Tibial nerve (tissue), 4 donors: ENCODE results near the gene ADD2. TPM values are rescaled to one million over a fixed set of nuclear protein-coding genes. Genes with fewer than 3 reads are reported as not detected.

ENCODE experiments used
- DNase-seq, 2 donors: peaks; one replicate each; pipeline ENCODE4 v3.0.0-alpha.2; 2019; ENCODE audit warnings: low spot score in 2 of 2
- H3K27ac ChIP-seq, 4 donors: fragments of 200-600 bp; sonication (generic) in 3 of 4; one replicate each; pipeline ENCODE4 v1.5.1; 2017 to 2019; ENCODE audit warnings: mild to moderate bottlenecking in 1 of 4
- H3K27me3 ChIP-seq, 2 donors: fragments of 200-600 bp; sonication (generic) in 1 of 2; one replicate each; pipeline versions ENCODE4 v1.5.1 to v1.6.0; 2017 to 2019
- H3K36me3 ChIP-seq, 3 donors: fragments of 200-600 bp; sonication (generic); one replicate each; pipeline ENCODE4 v1.5.1; 2018 to 2019
- H3K4me1 ChIP-seq, 4 donors: fragments of 200-600 bp; sonication (generic) in 3 of 4; one replicate each; pipeline ENCODE4 v1.5.1; 2017 to 2019
- H3K4me3 ChIP-seq, 4 donors: fragments of 200-600 bp; sonication (generic) in 3 of 4; one replicate each; pipeline ENCODE4 v1.5.1; 2017 to 2019; ENCODE audit warnings: mild to moderate bottlenecking in 1 of 4, moderate library complexity in 1 of 4
- H3K9me3 ChIP-seq, 4 donors: fragments of 200-600 bp; sonication (generic) in 3 of 4; one replicate each; pipeline ENCODE4 v1.5.1; 2017 to 2019
- CTCF ChIP-seq, 5 experiments: fragments of 200-600 bp in 3 of 5; fragments of 450-650 bp in 2 of 5; sonication (generic) in 3 of 5; IDR thresholded peaks; one replicate each; pipeline ENCODE4 v1.5.1; 2016 to 2019; ENCODE audit warnings: antibody characterized with exemption in 5 of 5, mild to moderate bottlenecking in 3 of 5, moderate library complexity in 2 of 5
- EP300 ChIP-seq, 2 donors: sonication (generic); formaldehyde crosslinking; IDR thresholded peaks; one replicate each; pipeline ENCODE4 v1.6.1; 2017; ENCODE audit warnings: antibody characterized with exemption in 2 of 2, mild to moderate bottlenecking in 1 of 2
- POLR2A ChIP-seq, 2 donors: fragments of 450-650 bp; IDR thresholded peaks; one replicate each; pipeline ENCODE4 v1.6.1; 2017; ENCODE audit warnings: antibody characterized with exemption in 2 of 2, mild to moderate bottlenecking in 2 of 2, moderate library complexity in 2 of 2
- WGBS, 2 donors: methylation state at CpG; one replicate each; pipeline ENCODE4 v1.1.5; 2018; 5-methylcytosine and 5-hydroxymethylcytosine counted together
- total RNA-seq, 4 donors: library from RNA; depleted of rRNA; stranded (reverse); fragments of >200 nt; gene quantifications; one replicate each; pipeline ENCODE4 v1.1.0, GENCODE V29; 2016

The ADD2 gene
- 1 to 10 TPM in 3 of 4 donors, under 1 TPM in 1; 0.63 to 6.0 (median 3.2) TPM for total RNA-seq

GRCh38 chr2:70767699-70768589 lies at the start of gene ADD2:
Gene ADD2 (minus strand): TSS chr2:70768200. CDS start chr2:70706408, 61,792 bp downstream.
- 2% methylated on average over 27 to 34 of the region's 74 CpGs for whole genome bisulfite sequencing, 2 donors
- TF ChIP-seq EP300 (IDR thresholded peaks at IDR 0.05) (no peak), CTCF (IDR thresholded peaks at IDR 0.05) (peak in 2 of 5 experiments; percentile 17 to 48), POLR2A (IDR thresholded peaks at IDR 0.05) (no peak)
- peak within 1 kb of the TSS; percentile 22 to 53 (median 34) for H3K4me3 ChIP-seq
- no peak within 1 kb of the TSS for H3K27ac ChIP-seq
- H3K27me3 ChIP-seq: peaks cover 0 to 66% of the 10 kb centered on the region in 2 donors
- no peaks in the 10 kb centered on the region for H3K36me3 ChIP-seq
- peaks cover 0 to 24% (median 3%) of the 10 kb centered on the region in 4 donors for H3K4me1 ChIP-seq
- DNase-seq: no peak
- H3K9me3 ChIP-seq: no peaks in the 10 kb centered on the region

GRCh38 chr2:70817284-70817954 lies 49.4 kb upstream of the ADD2 start:
- H3K27ac ChIP-seq: no peak overlapping the region
- DNase-seq: no peak
- no peaks in the 10 kb centered on the region for H3K9me3 ChIP-seq
- TF ChIP-seq EP300 (IDR thresholded peaks at IDR 0.05) (no peak), POLR2A (IDR thresholded peaks at IDR 0.05) (no peak), CTCF (IDR thresholded peaks at IDR 0.05) (no peak)
- H3K4me1 ChIP-seq: no peaks in the 10 kb centered on the region
- no peaks in the 10 kb centered on the region for H3K27me3 ChIP-seq
- H3K36me3 ChIP-seq: no peaks in the 10 kb centered on the region
- WGBS, 2 donors: 79 to 82% methylated on average over 3 of the region's 3 CpGs
- H3K4me3 ChIP-seq: no peak overlapping the region

GRCh38 chr2:70816726-70817125 lies 48.7 kb upstream of the ADD2 start:
- Histone ChIP-seq H3K36me3 (no peaks in the 10 kb centered on the region), H3K4me3 (no peak overlapping the region), H3K27me3 (no peaks in the 10 kb centered on the region), H3K9me3 (no peaks in the 10 kb centered on the region), H3K27ac (no peak overlapping the region), H3K4me1 (no peaks in the 10 kb centered on the region)
- DNase-seq: no peak
- no peak for TF ChIP-seq POLR2A (IDR thresholded peaks at IDR 0.05)
- WGBS, 2 donors: 52 to 64% methylated on average over 5 of the region's 5 CpGs

- H3K9me3 ChIP-seq: no peaks in the 10 kb centered on the region
- no peak for DNase-seq
- H3K4me1 ChIP-seq: no peaks in the 10 kb centered on the region
- WGBS, 2 donors: 82 to 87% methylated on average over 12 of the region's 12 CpGs
- TF ChIP-seq EP300 (IDR thresholded peaks at IDR 0.05) (no peak), CTCF (IDR thresholded peaks at IDR 0.05) (no peak), POLR2A (IDR thresholded peaks at IDR 0.05) (no peak)
- H3K27ac ChIP-seq: no peak overlapping the region
- H3K36me3 ChIP-seq: no peaks in the 10 kb centered on the region
- H3K4me3 ChIP-seq: no peak overlapping the region
- H3K27me3 ChIP-seq: no peaks in the 10 kb centered on the region
These were observed 41.3 kb upstream of the ADD2 start for GRCh38 chr2:70808983-70809958.

GRCh38 chr2:70807828-70808118 lies 39.8 kb upstream of the ADD2 start:
- WGBS, 2 donors: 90 to 94% methylated on average over 4 of the region's 4 CpGs
- no peak for TF ChIP-seq POLR2A (IDR thresholded peaks at IDR 0.05)
- TF ChIP-seq EP300 (IDR thresholded peaks at IDR 0.05): no peak
- TF ChIP-seq CTCF (IDR thresholded peaks at IDR 0.05): no peak
- H3K9me3 ChIP-seq: no peaks in the 10 kb centered on the region
- no peak for DNase-seq
- H3K4me1 ChIP-seq: no peaks in the 10 kb centered on the region
- H3K27ac ChIP-seq: no peak overlapping the region
- no peaks in the 10 kb centered on the region for H3K27me3 ChIP-seq
- no peaks in the 10 kb centered on the region for H3K36me3 ChIP-seq
- no peak overlapping the region for H3K4me3 ChIP-seq
